ENCODE measurements around the gene PMM2. TPM values are rescaled to one million over a fixed set of nuclear protein-coding genes. Genes with fewer than 3 reads are reported as not detected.
A peak's percentile ranks its signal among the peaks of the same experiment; 100 is the strongest.

Gene PMM2
- total RNA-seq, 2 donors from 2014 or later = 22.9 to 59.3 TPM

DNA sequence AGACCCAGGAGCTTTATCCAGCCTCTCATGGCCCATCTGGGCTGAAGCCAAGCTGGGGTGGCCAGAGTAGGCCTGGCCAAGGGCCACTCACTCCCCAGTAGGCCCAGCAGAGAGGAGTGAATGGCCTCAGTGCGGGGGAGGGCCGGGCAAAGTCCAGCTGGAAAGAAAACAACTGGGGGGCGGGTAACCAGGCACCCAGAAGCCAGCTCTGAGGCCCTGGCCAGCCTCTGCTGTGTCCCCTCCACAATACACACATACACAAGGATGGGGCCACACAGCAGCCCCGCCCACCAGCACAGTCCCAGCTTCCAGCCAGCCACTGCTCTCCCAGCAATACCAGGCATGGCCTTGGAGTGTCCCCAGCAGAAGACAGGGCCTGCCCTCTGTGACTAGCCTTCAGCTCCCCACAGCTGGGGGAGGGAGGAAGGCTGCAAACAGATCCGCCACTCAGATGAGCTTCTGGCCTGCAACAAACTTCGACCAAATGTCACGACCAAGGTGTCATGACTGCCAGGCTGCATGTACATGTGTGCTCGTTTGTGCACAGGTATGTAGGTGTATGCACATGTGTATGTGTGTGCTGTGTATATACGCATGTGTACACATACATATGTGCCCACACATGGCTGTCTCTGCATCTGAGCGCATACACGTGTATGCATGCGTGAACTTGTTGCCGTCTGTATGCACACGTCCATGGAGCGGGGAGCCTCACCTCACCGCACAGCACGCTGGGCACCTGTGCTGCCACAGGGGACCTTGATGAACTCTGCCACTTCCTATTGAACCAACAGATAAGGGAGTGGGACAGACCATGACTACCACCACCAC lies 66.2 kb downstream of the PMM2 start:
- no peaks in the 10 kb centered on the region for H3K9me3 ChIP-seq
- no peaks in the 10 kb centered on the region for H3K27me3 ChIP-seq (replicated peaks; ENCODE audit: insufficient read depth)
- DNase-seq (ENCODE audit: low spot score) = no peak
- peaks cover 32 to 51% of the 10 kb centered on the region in 2 donors for H3K4me1 ChIP-seq (ENCODE audit: control insufficient read depth in 1 of 2, low read depth in 2 of 2)
- peaks cover 2% of the 10 kb centered on the region for H3K36me3 ChIP-seq
- TF ChIP-seq CTCF (IDR thresholded peaks at IDR 0.05) = no peak
- ATAC-seq (ENCODE audit: insufficient number of reproducible peaks, low FRiP score, low read depth) = no peak
- peak overlapping the region in 1 of 2 donors; percentile 22 for H3K27ac ChIP-seq
- no peak overlapping the region for H3K4me3 ChIP-seq

- peaks cover 32 to 55% of the 10 kb centered on the region in 2 donors for H3K4me1 ChIP-seq (ENCODE audit: control insufficient read depth in 1 of 2, low read depth in 2 of 2)
- ATAC-seq (ENCODE audit: insufficient number of reproducible peaks, low FRiP score, low read depth) = no peak
- H3K36me3 ChIP-seq = no peaks in the 10 kb centered on the region
- H3K4me3 ChIP-seq = peak overlapping the region; percentile 32
- H3K9me3 ChIP-seq = no peaks in the 10 kb centered on the region
- H3K27ac ChIP-seq = peak overlapping the region in 1 of 2 donors; percentile 22
- H3K27me3 ChIP-seq (replicated peaks; ENCODE audit: insufficient read depth) = no peaks in the 10 kb centered on the region
- DNase-seq (ENCODE audit: low spot score) = no peak
- no peak for TF ChIP-seq CTCF (IDR thresholded peaks at IDR 0.05)
Observed at GRCh38 chr16:8864480-8865110, 67.0 kb downstream of the PMM2 start.

- no peak overlapping the region for H3K27ac ChIP-seq
- no peak for TF ChIP-seq CTCF (IDR thresholded peaks at IDR 0.05)
- H3K4me3 ChIP-seq = no peak overlapping the region
- peaks cover 32 to 59% of the 10 kb centered on the region in 2 donors for H3K4me1 ChIP-seq (ENCODE audit: control insufficient read depth in 1 of 2, low read depth in 2 of 2)
- DNase-seq (ENCODE audit: low spot score) (no peak), ATAC-seq (ENCODE audit: insufficient number of reproducible peaks, low FRiP score, low read depth) (no peak)
- H3K36me3 ChIP-seq = no peaks in the 10 kb centered on the region
- H3K9me3 ChIP-seq = no peaks in the 10 kb centered on the region
- no peaks in the 10 kb centered on the region for H3K27me3 ChIP-seq (replicated peaks; ENCODE audit: insufficient read depth)
Observed at GRCh38 chr16:8865145-8865882, 67.7 kb downstream of the PMM2 start.

DNA sequence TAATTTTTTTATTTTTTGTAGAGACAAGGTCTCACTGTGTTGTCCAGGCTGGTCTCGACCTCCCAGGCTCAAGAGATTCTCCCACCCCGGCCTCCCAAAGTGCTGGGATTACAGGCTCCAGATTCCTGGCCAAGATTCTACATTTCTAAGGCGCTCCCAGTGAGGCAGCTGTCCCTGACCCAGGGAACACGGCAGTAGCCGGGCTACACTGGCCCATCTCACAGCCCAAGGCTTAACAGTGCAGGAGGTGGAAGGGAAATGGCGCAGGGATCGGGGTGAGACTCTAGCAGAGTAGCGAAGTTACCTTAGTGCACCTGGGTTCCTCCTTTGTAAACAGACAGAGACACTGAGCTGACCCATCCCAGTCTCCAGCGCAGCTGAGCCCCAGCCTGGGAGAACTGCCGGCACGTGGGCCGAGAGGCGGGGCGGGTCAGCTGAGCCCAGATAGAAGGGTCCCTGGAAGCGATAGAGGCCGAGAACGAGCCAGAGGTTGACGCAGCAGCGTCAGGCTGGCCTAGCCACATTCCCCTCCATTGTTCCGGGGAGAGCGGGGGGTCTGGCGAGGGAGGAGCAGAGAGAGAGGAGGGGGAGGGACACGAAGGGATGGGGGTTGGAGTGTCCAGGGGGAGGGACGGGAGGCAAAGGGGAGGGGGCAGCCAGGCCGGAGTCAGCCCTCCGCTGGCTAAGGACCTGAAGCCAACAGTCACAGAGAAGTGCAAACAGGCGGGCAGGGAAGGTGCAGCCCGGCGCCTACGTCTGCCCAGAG lies 68.7 kb downstream of the PMM2 start:
- ATAC-seq (ENCODE audit: insufficient number of reproducible peaks, low FRiP score, low read depth) (no peak), DNase-seq (ENCODE audit: low spot score) (no peak)
- no peaks in the 10 kb centered on the region for H3K9me3 ChIP-seq
- no peaks in the 10 kb centered on the region for H3K36me3 ChIP-seq
- H3K27me3 ChIP-seq (replicated peaks; ENCODE audit: insufficient read depth) = no peaks in the 10 kb centered on the region
- H3K4me3 ChIP-seq = peak overlapping the region; percentile 98
- peak overlapping the region in 1 of 2 donors; percentile 79 for H3K27ac ChIP-seq
- peaks cover 37 to 65% of the 10 kb centered on the region in 2 donors for H3K4me1 ChIP-seq (ENCODE audit: control insufficient read depth in 1 of 2, low read depth in 2 of 2)
- TF ChIP-seq CTCF (IDR thresholded peaks at IDR 0.05) = no peak

Measured in thoracic aorta (tissue), 2 donors.